CD4-positive, alpha-beta T cell treated with Interleukin-17A for 4 hours (primary cell): ENCODE measurements around the gene RUNX1.
A peak's percentile ranks its signal among the peaks of the same experiment; 100 is the strongest.
"Not testable (repeated sequence)": the region's sequence is repeated elsewhere in the genome, so short reads cannot be mapped to it uniquely, and the experiment has no call there.

ENCODE experiments used
- DNase-seq: peaks from one replicate; pipeline ENCODE4 v3.0.0-alpha.2; 2020; ENCODE audit warnings: mixed read lengths

RUNX1 gene

DNA sequence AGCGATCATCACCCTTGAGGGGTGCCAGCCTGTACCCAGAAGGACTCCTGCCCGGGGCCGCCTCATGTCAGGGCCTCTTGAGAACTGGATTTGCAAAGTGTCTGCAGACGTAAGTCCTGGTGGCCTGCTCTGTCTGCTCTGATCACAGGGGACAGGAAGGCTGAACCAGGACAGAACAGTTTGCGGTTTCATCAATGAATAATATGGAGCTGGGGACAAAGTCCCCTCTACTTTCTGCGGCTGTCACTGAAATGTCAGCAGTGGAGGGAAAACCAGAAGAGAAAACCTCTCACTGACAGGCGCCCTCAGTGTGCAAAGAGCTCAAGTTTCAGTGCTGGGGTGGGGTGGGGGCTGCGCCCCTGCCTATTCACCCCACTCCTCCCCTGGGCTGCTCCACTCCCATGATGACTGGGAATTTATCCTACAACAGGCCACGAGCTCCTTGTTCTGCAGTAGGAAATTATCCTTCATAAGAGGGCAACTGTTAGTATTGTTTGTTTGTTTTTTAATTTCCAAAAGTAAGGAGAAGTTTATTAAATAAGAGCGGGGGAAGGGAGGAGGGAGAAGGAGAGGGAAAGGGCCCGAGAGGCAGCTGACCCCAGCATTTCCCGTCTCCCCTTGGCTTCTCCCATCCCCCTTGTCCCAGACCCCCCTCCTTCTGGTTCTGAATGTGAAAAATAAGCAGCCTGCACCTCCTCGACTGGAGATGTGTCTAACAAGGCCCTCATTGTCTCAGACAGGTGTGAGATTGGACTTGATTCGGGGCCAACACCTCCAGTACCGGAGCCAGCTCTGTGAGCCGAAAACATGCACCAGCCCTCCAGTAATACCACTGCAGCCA, 231.1 kb downstream of the RUNX1 start:
- no peak for DNase-seq

DNA sequence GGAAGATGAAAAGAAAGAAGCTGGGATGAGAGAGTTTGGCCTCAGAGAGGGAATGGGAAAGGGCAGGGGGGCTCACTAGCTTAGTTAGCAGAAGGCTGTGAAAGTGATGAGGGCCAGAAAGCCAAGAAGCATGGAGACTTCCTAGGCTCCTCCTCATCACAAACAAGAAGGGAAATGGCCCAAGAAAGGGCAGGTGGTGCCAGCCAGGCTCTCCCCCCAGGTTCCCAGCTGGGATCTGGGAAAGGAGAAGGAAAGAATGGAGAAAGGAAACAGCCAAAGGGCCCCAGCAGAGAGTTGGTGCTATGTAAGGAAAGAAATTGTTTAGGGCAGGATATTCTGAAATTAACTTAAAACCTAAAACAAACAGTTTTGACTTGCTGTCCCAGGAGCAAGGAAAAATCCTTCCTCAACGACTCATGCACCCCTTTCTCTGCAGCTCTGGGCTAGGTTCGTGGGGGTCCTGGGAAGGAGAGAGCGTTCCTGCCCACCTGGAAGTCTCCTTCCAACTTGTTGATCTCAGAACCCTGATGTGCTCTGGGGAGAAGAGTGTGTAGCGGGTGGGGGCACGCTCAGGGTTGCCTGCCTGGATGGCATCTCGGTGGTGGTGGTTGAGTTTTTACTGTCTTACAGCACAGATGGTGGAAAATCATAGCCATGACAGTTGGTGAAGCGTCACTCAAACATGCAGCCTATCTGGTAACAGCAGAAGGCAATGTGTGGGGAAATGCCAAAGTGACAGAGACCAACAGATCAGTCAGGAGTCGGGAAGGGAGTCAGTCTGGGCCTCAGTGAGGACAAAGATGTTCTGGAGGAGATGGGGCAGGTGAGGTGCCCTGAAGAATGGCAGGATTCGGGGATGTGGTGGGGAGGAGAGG, 233.0 kb downstream of the RUNX1 start:
- DNase-seq: no peak

DNA sequence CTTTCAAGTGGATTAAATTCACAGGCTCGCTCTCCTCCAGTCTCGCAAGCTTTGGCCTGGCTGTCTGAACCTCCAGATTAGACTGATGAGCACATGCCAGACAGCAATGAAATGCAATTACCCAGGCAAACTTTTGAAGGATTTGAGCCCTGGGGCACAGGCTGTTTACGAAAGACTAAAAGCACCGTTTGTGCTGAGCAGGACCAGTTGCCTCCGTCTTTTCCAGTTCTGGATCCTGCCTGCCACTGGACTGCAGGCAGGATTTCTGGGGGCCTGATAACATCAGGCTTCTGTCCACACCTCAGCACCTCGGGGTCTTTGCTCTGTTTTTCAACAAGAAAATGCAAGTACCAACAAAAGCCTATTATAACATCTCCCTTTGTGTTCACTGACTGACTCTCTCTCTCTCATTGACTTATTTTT, 234.6 kb downstream of the RUNX1 start:
- no peak for DNase-seq

DNA sequence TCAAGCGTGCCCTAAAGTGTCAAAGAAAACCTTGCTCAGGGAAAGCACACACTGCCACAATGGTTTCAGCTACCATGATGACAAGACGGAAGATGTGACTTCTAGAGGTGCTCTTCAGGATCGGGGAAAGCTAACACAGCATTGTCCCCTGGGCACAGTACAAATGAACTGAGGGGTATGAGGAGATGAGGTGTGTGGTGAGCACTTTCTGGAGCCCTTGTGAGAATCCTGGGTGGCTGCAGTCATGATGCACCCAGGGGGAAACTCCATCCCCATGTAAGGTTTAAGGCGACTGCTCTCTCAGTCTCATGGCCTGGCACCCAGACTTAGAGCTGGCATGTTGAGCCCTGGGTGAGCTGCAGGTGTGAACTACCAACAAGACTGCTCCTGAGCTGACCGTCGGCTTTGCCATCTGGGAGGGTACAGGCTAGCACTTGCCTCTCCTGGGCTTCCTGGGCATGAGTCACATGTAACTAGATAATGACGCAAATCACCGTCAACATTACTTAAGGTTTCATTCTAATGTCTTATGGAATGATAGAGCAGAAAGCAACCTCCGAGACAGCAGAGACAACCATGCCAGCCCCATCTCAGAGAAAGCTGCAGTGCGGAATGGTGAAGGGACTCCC, 235.7 kb downstream of the RUNX1 start:
- no peak for DNase-seq

- no peak for DNase-seq
These were observed 236.4 kb downstream of the RUNX1 start for GRCh38 chr21:34812504-34813265.

- no peak for DNase-seq
These were observed 237.7 kb downstream of the RUNX1 start for GRCh38 chr21:34811368-34811767.

GRCh38 chr21:34810786-34811185, 238.3 kb downstream of the RUNX1 start:
- DNase-seq: no peak

- DNase-seq: no peak
These were observed 239.3 kb downstream of the RUNX1 start for GRCh38 chr21:34809822-34810221.

GRCh38 chr21:34808569-34809204, 240.4 kb downstream of the RUNX1 start:
- no peak for DNase-seq

GRCh38 chr21:34807881-34808568, 241.1 kb downstream of the RUNX1 start:
- DNase-seq: peak; percentile 70

DNA sequence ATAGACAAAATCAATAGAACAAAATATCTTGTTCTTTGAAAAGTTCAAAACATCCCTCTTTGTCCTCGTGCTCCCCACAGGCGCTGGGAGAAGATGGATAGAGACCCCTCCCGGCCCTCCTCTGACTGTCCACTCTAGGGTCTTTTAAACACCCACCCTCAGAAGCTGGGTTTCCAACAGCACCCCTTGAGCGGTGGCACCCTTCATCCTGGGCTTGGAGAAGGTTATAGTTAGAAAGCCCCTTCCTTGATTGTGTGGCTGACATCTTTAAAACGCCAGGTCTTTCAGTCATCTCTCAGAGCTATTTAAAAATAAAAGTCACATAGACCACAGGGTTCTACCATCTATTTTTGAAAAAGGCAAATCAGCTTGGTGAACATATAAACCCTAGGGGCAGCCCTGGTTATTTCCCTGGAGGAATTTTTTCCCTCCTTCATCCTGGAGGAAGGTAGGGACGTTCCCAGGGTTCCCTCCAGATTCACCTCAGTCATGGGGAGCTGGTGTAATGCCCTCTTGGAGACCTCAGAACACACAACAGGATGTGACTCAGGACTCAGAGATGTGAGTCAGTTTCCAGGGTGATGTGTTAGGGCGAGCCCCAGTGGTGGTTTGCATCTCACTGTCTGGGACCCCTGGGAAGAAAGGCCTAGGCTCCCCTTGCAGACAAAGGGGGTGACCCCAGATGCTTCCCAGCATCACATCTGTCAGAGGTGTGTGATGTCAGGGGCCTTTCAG, 241.8 kb downstream of the RUNX1 start:
- DNase-seq: peak; percentile 74

- DNase-seq: no peak
These were observed 242.7 kb downstream of the RUNX1 start for GRCh38 chr21:34806423-34806822.

- DNase-seq: no peak
These were observed 243.9 kb downstream of the RUNX1 start for GRCh38 chr21:34805157-34805556.

GRCh38 chr21:34804584-34804983, 244.5 kb downstream of the RUNX1 start:
- DNase-seq: not testable (repeated sequence)

DNA sequence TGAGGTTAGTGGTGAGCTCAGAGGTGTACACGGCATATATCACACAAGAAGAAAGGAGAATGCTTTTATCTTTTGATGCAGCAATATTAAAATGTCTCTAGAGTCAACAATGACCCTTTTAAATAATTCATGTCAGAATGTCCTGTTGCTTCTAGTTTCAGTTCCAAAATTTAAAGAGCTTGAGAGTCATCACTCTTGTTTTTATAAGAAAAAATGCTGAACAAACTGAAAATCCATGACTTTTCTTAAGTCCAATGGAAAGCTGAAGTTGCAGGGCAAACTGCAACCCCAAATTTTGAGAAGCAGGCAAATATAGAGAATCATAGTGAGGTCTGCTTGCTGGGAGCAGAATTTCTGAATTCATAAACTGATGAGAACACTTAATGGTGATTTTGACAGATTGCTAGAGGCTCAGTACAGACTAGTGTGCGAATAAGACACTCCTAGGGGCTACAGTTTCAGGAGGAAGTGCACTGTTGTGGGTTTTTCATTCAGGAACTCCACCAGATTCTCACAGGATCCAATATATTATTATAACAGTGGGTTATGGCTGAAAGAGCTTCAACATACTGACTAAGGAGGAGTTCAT, 245.2 kb downstream of the RUNX1 start:
- no peak for DNase-seq

- no peak for DNase-seq
These were observed 246.8 kb downstream of the RUNX1 start for GRCh38 chr21:34802180-34802899.

GRCh38 chr21:34801519-34802132, 247.5 kb downstream of the RUNX1 start:
- peak; percentile 46 for DNase-seq

- DNase-seq: no peak
These were observed 248.1 kb downstream of the RUNX1 start for GRCh38 chr21:34800797-34801518.
